HG03520 (cell line): ENCODE measurements around the gene ABCB6.
A peak's percentile ranks its signal among the peaks of the same experiment; 100 is the strongest.

Source experiments
- ATAC-seq: cut with Tn5 transposase; IDR thresholded peaks from one replicate; pipeline ENCODE4 v1.9.1; 2021; ENCODE audit warnings: mild to moderate bottlenecking, moderate library complexity; ENCODE audit not compliant: unreplicated experiment

ABCB6 gene

DNA sequence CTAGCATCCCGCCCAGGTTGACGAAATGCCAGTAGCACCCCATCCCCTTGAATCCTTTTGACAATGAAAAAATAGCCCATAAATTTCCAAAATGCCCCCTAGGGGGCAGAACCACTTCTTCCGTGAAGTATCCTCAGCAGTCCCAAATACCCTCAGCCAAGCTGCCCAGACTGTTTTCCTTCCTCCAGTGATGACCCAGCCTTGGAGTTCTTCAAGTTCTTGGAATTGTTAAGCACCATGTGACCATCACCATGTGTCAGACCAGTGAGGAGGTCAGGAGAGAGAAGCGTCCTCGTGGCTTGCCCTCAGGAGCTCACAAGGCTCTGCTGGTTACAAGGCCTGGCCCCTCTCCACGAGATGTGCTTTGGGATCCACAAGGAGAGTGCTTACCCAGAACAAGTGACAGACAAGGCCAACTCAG lies 47.5 kb downstream of the ABCB6 start:
- no peak for ATAC-seq

DNA sequence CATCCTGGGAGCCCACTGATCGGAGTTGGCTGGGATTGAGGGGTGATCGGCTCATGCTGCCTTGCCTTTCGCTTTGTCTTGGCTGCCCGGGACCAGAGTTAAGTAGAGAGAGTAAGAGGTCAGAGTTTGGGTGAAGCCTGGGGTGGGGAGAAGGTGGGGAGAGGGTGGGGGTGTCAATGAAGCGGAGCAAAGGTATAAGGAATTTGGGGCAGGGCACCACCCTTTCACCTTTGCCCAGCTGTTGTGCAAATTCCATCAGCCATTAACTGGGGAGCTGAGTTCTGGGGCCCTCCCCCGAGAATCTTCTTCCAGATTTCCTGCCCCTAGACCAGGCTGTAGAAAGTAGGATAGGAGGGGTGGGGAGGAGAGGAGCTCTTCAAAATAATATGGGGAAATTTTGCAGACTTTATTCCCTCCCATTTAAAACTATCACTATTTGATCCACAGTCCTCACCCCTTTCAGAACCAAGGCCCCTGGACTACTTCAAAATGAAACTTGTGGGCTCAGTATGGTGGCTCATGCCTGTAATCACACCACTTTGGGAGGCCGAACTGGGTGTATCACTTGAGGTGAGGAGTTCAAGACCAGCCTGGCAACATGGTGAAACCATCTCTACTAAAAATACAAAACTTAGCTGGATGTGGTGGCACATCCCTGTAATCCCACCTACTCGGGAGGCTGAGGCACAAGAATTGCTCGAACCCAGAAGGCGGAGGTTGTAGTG lies 48.7 kb downstream of the ABCB6 start, which contains the start of gene SLC23A3:
SLC23A3 (minus strand) TSS at position 100 of the 725 bp plus-strand sequence; CDS start at position 55, 45 bp downstream.
- ATAC-seq = no peak

DNA sequence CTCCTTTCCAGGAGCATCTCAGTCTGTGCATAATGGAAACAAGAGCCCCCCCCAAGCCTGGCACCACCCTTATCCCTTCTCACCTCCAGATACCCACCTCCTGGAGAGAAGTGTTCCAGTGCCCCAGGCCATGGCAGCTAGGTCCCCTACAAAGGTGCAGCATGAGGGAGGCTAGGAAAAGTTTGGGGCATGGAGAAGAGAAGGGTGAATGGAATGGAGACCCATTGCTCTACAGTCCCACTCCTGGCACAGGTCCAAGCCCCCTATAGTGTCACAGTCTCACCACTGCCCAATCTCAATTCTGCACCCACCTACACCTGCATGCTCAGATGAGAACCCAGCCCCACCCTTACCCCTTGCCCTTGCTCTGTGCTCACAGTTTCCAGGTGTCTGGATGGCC lies 49.8 kb downstream of the ABCB6 start:
- no peak for ATAC-seq

DNA sequence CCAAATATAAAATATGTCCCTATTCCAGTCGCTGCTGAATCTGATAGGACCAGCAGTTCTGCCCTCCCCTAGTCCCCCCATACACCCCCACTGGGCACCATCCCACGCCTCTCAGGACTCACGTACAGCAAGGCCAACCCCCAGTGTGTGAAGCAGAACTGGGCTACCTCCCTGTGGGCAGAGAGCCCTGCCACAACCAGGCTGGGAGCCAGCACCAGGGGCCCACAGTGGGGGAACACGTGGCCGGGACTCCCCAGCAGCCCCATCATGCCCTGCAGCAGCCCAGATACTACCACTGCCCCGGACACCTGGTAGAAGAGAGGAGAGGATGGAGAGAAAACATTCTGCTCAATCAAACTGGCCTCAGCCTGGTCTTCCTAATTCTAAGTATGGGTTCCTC lies 50.2 kb downstream of the ABCB6 start:
- ATAC-seq = no peak

DNA sequence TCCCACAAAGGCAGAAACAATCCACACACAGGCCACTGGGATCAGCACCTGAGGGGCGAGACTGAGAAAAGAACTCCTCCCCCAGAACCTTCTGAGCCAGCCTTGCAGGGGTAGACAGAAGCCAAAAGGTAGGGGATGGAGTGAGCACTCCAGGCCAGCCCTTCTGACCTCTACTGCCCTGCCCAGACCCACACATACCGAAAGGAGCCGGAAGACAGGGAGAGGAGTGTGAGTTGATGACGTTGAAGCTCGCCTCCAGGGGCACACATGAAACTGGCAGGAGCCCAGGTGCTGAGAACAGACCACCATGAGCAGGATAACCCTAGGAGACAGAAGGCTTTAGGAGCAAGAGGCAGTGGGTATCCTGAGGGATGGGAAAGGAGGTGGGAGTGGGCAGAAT lies 50.8 kb downstream of the ABCB6 start:
- ATAC-seq = no peak

GRCh38 chr2:219165058-219165911 lies 53.5 kb downstream of the ABCB6 start:
- no peak for ATAC-seq

- no peak for ATAC-seq
Observed at GRCh38 chr2:219163156-219163555, 55.6 kb downstream of the ABCB6 start.

- no peak for ATAC-seq
Observed at GRCh38 chr2:219161097-219161496, 57.7 kb downstream of the ABCB6 start.

- peak; percentile 80 for ATAC-seq
Observed at GRCh38 chr2:219160186-219161017, 58.4 kb downstream of the ABCB6 start, which contains the start of gene NHEJ1. TSS of gene NHEJ1 (minus strand) at chr2:219160815. CDS start at chr2:219158362, 2,453 bp downstream.
